HG03571 (cell line): ENCODE measurements around the gene CRB1.

Source experiments
- ATAC-seq: cut with Tn5 transposase; IDR thresholded peaks from one replicate; pipeline ENCODE4 v1.9.1; 2021; ENCODE audit not compliant: unreplicated experiment

CRB1 gene

DNA sequence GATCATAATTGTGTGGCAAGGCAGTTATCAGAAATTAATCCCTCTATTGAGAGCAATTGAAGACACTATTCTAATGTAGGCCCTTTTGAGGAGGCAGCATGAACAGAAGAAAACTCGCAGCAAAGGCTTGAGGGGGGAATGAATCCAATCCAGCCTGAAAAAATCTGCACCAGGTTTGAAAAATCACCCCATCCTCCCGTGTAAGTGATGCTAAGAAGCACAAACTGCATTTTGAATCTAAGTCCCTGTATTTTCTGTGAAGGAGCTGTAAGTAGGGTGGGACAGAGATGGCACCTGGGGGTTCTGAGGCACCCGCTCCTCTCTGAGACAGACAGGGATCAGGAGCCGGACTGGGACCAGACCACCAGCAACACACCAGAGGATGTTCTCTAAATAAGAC lies at the start of gene CRB1:
Gene CRB1, plus strand, starts transcription at position 241 of the 400 bp plus-strand sequence. CDS start 161 bp downstream, outside the sequence.
- ATAC-seq = no peak

- no peak for ATAC-seq
Observed at GRCh38 chr1:197218857-197219256, 49.2 kb upstream of the CRB1 start.

- no peak for ATAC-seq
Observed at GRCh38 chr1:197222025-197222685, 45.9 kb upstream of the CRB1 start.

GRCh38 chr1:197222780-197223179 lies 45.3 kb upstream of the CRB1 start:
- no peak for ATAC-seq

- ATAC-seq = no peak
Observed at GRCh38 chr1:197224160-197224559, 43.9 kb upstream of the CRB1 start.

DNA sequence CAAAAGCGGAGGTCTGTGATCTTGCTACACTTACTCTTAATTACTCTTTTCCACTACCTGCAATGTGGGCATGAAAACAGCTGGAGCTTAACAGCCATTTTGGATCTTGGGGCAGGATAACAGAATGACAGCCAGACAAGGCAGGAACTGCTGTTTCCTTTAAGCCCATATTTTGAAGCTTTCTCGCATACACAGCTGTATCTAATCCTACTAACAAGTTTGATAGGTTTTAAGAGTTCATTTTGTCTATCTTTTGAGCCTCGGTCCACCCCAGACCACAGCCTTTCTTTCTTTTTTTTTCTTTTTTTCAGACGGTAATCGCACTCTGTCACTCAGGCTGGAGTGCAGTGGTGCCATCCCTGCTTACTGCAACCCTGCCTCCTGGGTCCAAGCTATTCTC lies 42.4 kb upstream of the CRB1 start:
- no peak for ATAC-seq

DNA sequence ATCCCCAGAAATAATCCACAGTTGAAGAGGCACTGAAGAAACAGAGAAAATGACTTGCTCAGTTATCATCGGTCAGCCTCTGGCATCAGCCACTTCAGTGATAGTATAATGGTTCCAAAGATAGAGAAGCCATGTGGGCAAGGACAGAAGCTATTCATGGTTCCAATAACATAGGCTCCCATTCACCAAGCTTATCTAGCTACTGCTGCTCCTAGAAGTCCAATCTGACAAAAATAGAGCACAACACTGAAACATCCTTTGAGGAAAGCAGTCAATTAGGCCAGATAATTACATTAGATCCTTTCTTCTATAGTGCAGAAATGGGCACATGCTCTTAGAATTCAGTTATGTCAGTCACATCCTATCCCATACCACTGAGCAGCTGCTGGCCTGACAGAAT lies 33.5 kb upstream of the CRB1 start:
- ATAC-seq = no peak

DNA sequence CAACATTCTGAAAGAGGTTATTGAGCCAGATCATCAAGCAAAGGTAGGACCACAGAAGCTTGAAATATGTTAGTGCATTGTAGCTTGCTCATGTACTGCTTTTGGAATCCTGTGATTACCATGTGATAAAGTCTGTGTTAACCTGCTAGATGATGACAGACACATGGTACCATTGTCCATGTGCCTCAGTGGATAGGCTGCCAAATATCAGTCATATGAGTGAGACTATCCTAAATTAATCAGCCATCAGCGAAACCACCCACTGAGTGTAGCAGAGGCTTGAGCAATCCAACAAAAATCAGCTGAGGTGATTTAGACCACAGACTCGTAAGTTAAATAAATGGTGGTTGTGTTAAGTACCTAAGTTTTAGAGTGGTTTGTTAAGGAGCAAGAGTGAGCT lies 32.7 kb upstream of the CRB1 start:
- no peak for ATAC-seq

DNA sequence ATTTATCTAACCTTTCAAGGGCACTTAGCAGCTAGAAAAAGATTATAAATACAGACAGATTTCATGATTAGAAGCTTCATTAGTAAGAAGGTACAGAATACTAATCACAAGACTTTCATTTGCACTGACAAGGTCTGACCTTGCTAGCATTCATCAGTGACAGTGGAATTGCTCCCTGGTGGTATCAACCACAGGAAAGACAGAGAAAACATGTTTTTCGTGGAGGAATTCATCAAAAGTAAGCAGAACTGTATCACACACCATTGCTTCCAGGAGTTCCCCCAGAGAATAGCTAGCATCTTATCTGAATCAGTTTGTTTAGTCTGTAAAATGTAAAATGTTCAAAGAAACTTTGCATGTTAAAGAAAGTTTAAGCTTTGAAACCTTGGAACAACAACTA lies 20.6 kb upstream of the CRB1 start:
- ATAC-seq = no peak

DNA sequence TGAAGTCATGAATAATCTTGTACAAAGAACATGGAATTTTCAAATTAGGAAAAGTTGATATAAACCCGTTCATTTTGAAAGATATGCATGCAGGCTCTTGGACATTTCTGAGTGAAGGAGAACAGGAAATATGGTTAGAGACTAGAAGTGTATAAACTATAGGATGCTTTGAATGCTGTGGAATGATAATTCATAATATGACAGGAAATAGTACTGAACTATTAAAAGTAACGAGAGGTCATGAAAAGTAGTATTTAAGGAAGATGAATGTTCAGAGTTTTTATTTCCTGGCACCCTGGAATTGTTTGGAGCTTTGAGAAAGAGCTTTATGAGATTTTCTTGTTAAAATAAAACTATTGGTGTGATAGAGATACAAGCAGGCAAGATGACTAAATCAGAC lies 18.7 kb upstream of the CRB1 start:
- no peak for ATAC-seq

DNA sequence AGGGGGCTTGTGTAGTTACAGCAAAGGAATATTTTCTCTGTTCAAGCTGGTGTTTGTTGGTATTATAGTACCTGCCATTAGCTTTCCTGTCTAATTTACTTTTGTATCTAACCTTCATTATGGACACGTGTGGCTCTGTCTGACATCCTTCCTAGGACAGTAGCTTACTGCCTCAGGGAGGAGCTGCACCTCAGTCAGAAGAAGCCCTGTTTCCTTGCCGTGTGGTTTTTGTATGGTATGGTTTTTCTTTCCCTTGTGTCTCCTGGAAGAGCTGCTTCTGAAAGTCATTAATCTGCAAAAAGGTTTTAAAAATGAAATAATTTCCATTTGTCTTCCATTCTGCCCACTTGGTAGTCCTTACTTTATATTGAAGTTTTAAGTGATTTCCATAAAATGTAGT lies 17.4 kb upstream of the CRB1 start:
- no peak for ATAC-seq

GRCh38 chr1:197252973-197253372 lies 15.1 kb upstream of the CRB1 start:
- ATAC-seq = no peak

DNA sequence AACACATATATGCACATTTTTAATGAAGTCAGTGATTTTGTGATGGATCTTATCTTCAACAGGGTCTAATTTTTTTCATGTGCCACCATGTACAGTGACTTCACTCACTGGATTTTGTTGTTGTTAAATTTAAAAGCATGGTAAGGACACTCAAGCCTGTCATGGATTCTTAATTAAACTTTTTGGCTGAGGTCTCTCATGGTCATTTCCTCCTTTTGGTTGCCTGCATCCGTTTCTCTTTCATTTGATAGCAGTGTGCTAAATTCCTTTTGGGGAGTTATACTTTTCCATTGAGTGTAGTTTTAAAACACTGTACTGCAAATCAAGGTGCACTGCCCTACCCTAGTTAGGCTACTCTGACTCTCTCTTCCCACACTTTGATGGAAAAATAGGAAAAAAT lies 13.2 kb upstream of the CRB1 start:
- ATAC-seq = no peak

- ATAC-seq = no peak
Observed at GRCh38 chr1:197264936-197265567, 3.0 kb upstream of the CRB1 start.

DNA sequence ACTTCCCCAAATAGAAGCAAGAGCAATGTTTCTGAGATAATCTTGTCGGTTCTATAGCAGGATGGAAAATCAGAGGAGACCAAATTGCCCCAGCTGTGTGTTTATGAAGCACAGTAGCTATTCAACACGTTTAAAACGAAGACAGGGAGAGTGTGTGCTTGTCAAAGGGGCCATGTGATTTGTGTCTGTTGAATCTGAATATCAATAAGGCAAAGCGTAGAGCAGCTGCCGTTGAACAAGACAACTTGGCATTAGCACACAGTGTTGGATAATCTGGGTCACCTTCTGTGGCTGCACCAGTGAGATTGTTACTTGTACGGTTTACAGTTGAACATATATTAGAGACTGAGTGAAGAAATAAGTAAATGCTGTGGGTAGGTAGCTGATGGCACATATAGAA lies 1.0 kb downstream of the CRB1 start:
- ATAC-seq = no peak

DNA sequence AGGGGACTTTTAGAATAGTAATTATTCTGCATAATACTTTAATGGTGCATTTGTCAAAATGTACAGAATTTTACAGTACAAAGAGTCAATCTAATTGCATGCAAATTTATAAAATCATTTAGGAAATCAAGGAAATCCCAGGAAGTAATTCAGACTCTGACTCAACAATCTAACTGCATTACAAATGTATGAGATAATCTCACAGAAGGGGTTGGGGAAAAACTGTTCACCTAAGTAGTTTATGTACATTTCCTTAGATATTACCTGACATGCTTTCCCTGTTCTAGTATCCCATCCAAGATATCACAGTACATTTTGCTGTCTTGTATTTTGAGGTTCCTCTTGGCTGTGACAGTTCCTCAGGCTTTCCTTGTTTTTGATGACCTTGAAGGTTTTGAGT lies 4.7 kb downstream of the CRB1 start:
- ATAC-seq = no peak

DNA sequence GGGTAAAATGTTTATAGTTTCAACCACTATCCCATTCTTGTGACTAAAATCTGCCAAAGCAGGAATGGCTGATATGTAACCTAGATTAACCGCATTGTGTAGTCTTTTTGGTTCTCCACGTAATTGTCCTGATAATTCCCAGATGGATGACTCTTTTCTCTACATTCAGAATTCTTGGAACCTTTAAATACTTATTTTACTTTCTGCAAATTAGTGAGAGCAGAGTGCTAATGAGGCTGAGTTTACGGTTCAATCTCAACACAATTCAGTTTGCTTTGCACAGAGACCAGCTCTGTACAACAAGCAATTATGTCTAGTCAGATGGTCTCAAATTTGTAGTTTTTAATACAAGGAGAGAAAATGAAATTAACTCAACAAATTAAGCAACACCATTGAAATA lies 9.1 kb downstream of the CRB1 start:
- ATAC-seq = no peak

- ATAC-seq = no peak
Observed at GRCh38 chr1:197284325-197284724, 16.3 kb downstream of the CRB1 start.

DNA sequence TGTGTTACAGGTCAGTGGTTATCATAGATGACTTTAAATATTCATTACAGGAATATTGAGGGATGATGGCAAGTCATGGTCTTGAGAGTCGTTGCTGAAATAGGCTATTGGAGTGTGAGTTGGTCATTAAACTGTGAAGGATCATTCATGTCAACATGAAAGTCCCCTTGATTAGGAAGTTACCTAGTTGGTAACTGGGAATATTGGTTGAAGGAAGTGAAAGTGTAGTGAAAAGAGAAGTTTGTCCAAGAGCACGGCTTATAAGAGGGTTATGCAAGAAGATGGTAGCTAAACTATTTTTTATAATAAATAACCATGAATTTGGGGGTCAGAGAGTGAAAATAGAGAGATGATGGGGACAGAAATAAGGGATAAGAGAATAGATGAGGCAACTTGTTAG lies 16.9 kb downstream of the CRB1 start:
- ATAC-seq = no peak

GRCh38 chr1:197285526-197286205 lies 17.6 kb downstream of the CRB1 start:
- no peak for ATAC-seq

DNA sequence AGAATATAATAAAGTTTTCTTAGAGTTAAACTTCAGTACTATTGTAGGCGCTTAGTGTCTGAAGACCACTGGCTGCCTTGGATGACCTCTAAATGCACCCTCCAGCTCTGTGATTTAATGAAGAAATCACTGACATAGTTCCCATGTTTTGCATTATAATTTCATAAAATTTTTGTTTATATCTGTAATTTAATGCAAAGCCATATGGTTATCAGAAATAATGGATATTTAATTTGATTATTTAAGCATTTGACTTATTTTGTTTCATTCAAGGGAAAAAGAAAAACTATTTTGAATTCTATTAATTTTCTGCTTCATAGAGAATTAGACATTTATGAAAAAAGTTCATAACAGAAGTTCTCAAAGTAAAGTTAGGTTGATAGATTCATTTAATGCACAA lies 18.6 kb downstream of the CRB1 start:
- no peak for ATAC-seq

- ATAC-seq = no peak
Observed at GRCh38 chr1:197287863-197288262, 19.8 kb downstream of the CRB1 start.
